HG02981 (cell line): ENCODE results near the gene HOXC10.

ENCODE experiments used
- ATAC-seq: cut with Tn5 transposase; IDR thresholded peaks from one replicate; pipeline ENCODE4 v1.9.1; 2021; ENCODE audit warnings: mild to moderate bottlenecking, moderate library complexity; ENCODE audit not compliant: unreplicated experiment

The HOXC10 gene

DNA sequence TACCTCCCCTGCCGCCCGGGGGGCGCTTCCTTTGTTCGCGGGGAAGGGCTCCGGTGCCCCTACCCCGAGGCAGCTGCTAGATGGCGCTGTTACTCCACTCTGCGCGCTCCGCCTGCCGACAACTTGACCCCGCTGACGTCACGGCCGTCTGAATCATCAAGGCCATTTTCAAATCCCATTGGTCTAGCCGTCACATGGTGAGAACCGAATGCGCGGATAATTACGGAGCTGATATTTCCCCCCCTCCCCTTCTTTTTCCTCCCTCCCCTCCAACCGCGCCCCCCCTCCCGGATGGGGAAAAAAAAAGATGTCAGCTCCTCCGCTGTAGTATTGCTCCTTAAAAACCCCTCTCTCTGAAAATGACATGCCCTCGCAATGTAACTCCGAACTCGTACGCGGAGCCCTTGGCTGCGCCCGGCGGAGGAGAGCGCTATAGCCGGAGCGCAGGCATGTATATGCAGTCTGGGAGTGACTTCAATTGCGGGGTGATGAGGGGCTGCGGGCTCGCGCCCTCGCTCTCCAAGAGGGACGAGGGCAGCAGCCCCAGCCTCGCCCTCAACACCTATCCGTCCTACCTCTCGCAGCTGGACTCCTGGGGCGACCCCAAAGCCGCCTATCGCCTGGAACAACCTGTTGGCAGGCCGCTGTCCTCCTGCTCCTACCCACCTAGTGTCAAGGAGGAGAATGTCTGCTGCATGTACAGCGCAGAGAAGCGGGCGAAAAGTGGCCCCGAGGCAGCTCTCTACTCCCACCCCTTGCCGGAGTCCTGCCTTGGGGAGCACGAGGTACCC is at the start of gene HOXC10:
HOXC10 (plus strand) TSS at position 246 of the 791 bp plus-strand sequence; CDS start at position 360, 114 bp downstream.
- no peak for ATAC-seq

GRCh38 chr12:53935383-53936341 is 49.3 kb upstream of the HOXC10 start:
- ATAC-seq = no peak

DNA sequence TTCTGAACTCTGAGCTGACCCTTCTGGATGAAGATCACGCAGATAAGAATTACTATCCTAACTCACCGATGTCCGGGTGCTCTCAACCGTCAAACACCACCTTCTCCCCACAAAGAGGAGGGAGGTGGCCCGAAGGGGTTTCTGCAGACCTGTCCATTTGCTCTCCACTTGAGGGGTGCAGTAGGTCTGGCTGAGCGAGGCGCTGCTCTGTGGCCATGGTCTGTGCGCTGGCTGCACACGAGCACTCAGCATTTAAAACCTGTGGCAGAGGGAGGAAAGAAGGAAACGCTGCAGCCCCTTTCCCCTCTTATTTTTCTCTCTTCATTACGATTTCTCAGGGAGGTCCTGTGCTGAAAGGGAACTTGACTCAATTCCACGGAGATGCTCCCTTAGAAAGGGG is 47.8 kb upstream of the HOXC10 start:
- ATAC-seq = no peak

DNA sequence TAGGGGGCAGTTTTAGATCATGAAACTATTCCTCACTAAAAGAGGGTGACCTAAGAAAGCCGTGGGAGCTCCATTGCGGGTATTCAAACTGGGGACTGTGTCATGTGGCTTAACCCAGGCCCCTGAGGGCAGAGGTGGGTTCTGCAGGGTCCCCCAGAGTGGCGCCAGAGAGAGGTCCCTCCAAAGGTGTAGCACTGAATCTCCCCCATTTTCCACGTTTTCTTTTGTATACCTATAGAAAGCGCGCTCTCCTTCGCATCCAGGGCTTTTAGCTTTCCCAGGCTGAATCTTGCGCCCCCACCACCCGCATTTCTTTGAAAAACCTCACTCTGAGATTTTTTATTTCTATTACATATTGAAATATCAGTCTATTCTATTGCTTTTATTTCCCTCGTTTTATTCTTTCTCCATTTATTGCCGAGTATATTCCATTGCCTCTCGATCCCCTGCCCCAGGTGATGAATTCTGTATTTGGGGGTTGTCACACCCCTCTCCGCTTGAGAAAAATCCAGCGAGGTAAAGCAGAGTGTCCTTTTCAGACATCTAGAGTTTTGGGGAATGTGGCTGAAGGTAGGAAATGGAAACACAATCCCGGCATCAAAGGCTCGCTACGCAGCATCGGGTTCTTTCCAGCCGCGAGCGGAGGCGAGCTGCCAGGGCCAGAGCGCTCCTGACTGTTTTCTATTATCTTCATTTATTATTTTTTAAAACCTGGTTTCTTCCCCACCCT is 47.2 kb upstream of the HOXC10 start:
- no peak for ATAC-seq

- ATAC-seq = no peak
Measured at GRCh38 chr12:53938326-53939140, 46.4 kb upstream of the HOXC10 start, which contains the start of gene HOXC13. Gene HOXC13 (plus strand): TSS chr12:53938831. CDS start chr12:53938907, 76 bp downstream.

DNA sequence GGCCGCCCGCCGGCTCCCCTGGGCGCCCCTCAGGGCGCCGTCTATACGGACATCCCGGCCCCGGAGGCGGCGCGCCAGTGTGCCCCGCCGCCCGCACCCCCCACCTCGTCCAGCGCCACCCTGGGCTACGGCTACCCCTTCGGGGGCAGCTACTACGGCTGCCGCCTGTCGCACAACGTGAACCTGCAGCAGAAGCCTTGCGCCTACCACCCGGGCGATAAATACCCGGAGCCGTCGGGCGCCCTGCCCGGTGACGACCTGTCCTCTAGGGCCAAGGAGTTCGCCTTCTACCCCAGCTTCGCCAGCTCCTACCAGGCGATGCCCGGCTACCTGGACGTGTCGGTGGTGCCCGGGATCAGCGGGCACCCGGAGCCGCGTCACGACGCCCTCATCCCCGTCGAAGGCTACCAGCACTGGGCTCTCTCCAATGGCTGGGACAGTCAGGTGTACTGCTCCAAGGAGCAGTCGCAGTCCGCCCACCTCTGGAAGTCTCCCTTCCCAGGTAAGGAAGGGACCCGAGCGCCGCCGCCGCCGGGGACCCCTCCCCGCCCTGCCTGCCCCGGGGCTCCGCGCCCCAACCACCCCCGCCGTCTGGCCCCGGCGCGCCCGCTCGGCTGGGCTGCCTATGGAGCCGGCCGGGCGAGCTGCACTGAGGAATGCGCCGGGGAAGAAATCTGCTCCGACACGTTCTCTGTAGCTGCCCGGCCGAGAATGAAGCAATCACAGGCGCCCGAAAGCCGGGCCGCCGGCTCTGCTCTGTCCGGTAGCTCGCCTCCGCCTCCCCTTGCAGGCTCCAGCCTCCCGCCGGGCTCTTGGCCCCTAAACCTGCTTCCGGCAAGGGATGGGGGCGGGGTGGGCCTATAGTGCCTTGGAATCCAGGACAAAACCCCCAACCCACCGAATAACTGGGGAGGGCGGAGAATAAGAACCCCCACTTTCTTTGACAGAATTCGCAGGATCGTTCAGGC is 45.5 kb upstream of the HOXC10 start:
- ATAC-seq = no peak

GRCh38 chr12:53940443-53941014 is 44.4 kb upstream of the HOXC10 start:
- ATAC-seq = no peak

DNA sequence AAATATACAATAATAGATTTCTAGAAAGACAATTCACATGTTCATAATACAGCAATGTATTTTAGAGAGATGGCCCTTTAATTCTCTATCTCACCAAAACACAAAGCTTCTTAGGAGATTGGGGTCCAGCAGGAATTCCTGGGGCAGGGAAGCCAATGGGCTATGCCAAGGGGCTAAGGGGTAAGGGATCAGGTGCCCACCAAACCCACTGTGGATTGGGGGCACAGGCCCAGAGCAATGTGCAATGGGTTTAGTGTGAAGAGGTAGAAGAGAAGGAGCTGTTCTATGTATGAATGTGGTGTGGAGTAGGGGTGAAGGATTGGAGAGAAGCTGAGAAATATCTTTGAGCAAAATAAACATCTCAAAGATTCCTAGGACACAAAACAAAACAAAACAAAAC is 43.8 kb upstream of the HOXC10 start:
- ATAC-seq = no peak

DNA sequence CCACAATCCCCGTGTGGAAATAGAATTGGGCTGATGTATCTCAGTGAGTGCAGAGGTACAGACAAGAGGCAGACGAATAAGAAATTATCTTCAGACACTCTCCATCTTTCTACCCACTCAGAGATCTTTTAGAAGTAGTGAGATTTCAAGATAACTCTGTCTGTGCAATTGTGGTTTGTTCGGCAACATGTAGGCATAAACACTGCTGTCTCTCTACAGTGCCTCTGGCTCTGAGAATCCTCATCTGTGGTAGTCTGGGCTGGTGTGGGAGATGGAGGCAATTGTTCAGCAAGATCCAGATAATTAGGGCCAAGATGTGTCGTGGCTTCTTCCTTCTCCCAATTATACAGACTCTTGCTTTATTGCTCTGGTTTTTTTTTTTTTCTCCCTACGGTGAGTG is 43.2 kb upstream of the HOXC10 start:
- no peak for ATAC-seq

GRCh38 chr12:53942467-53942997 is 42.4 kb upstream of the HOXC10 start:
- ATAC-seq = no peak

DNA sequence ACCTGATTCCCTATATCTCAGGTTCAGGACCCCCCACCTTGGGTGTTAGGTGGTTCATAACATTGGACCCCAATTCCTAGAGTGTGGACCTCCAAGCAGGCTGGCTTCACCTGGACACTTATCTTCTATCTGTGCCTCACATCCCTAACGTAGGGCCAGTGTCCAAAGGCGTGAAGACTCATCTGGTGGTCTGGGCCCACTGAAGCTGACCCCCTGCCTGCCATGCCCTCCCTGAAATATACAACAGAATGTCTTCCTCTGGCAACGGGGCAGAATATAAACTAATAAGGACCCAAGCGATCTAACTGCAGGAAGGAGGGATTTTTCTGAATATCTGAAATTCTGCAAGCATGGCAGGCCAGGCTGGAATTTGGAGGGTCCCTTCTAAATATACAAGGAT is 40.7 kb upstream of the HOXC10 start:
- no peak for ATAC-seq

GRCh38 chr12:53944907-53945847 is 39.8 kb upstream of the HOXC10 start:
- ATAC-seq = no peak

DNA sequence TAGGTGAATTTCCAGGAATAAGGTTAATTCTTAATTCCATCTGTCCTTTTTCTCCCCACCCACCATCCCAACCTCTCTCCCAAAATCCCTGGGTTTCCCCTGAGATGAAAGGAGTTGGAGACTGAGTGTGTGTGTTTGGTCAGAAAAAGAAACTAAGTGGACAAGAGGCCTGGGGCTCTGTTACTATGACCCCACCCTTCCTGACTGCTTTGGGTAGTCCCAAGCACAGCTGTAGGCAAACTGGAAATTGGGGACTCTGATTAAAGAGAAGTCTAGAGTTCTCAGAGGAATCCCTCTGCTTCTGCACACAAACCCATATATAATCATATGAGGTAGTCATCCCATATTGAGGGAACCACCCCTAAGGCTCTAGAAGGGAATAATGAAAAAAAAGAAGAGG is 37.2 kb upstream of the HOXC10 start:
- no peak for ATAC-seq

DNA sequence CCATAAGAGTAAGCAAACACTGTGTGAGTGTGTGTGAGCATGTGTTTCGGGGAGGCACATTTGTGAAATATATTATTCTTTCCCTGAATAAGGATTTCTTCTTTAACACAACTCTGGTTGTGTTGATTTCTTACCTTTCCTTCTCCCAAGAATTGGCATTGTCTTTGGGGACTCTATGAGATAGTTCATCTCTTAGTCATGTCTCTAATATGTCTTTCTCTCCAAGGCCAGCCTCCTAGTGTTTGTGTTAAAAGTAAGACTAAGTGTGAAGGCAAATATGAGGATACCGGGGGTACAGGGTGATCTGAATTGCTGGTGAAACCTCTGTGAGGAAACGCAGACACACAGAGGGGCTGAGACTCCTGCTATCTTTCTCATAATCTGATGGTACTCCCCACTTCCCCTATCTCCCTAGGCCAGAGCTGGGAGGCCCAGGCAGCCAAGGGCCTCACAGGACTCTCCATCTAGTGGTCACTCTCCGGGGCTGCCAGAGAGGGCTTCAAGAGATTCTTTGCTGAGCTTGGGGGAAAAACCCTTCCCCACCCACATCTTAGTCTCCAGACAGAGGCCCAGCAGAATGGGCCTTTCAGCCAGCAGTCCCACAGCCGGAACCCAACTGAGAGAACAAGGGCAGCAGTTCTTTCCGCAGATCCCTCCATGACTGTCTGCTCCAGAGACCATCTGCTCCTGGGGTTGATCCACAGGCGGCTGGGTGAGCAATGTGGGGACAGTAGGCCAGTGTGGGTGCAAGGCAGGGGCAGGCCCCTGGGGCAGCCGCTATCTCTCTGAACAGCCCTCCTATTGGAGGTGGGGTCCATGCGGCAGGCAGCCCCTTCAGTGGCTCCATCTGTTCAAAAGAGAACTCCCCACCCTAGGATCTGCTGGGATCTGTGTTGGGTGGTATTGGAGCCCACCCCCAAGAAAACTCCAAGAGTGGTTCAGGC is 36.0 kb upstream of the HOXC10 start:
- no peak for ATAC-seq

GRCh38 chr12:53949631-53950436 is 35.1 kb upstream of the HOXC10 start:
- no peak for ATAC-seq

DNA sequence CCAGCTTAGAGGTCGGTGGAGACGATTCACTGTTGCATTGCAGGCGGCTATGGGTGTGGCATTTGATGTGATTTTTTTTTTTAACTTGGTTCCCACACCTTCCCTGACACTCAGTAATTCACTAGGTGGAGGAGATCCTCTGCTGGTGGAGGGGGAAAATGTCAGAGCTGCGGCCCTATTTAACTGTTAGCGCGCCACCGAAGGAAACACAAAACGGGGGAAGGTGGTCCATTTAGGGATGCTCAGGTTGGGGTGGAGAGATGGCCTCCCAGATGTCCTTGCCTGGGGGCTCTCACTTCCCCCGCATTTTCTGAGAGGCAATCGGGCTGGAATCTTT is 34.5 kb upstream of the HOXC10 start:
- no peak for ATAC-seq
